Cardiac muscle cell (in vitro differentiated cells and primary cell): Measurements from ENCODE around the gene SLC39A13. TPM values are rescaled to one million over a fixed set of nuclear protein-coding genes. Genes with fewer than 3 reads are reported as not detected.
"Not testable (repeated sequence)": the region's sequence is repeated elsewhere in the genome, so short reads cannot be mapped to it uniquely, and the experiment has no call there.

Experiments
- DNase-seq, 2 donors: peaks; one replicate each; pipeline versions ENCODE4 v3.0.0 to v3.0.0-alpha.2; 2010 to 2017; ENCODE audit warnings: low read depth in 1 of 2, low spot score in 1 of 2
- H3K27ac ChIP-seq: fragments of 200-600 bp; sonication (generic); 2 replicates; pipeline ENCODE4 v1.5.1; 2016
- H3K27me3 ChIP-seq: fragments of 200-600 bp; sonication (generic); 2 replicates; pipeline ENCODE4 v1.6.0; 2016; ENCODE audit warnings: control low read depth
- H3K36me3 ChIP-seq: fragments of 200-600 bp; sonication (generic); 2 replicates; pipeline ENCODE4 v1.5.1; 2016; ENCODE audit warnings: control low read depth
- H3K4me1 ChIP-seq: fragments of 200-600 bp; sonication (generic); 2 replicates; pipeline ENCODE4 v1.8.1; 2017; ENCODE audit warnings: low read depth, mild to moderate bottlenecking, mixed run types
- H3K4me3 ChIP-seq: fragments of 200-600 bp; sonication (generic); 2 replicates; pipeline ENCODE4 v1.5.1; 2016; ENCODE audit warnings: mild to moderate bottlenecking
- H3K9me3 ChIP-seq: fragments of 200-600 bp; sonication (generic); 2 replicates; pipeline ENCODE4 v1.5.1; 2017; ENCODE audit warnings: low read depth, mild to moderate bottlenecking, control low read depth
- CTCF ChIP-seq: IDR thresholded peaks from 2 replicates; pipeline ENCODE4 v1.5.1; 2012; ENCODE audit warnings: low read depth, mild to moderate bottlenecking, low read length
- polyA plus RNA-seq: library from polyadenylated mRNA; unstranded; fragments of >200 nt; fragmentation: Nextera tagmentation; extraction: Ambion mirVana; gene quantifications from 2 replicates; pipeline ENCODE4 v1.2.1, GENCODE V29; 2016
- total RNA-seq: library from RNA; depleted of rRNA; stranded (reverse); fragments of >200 nt; gene quantifications from 2 replicates; pipeline ENCODE4 v1.2.3, GENCODE V29; 2016

Gene SLC39A13
- total and polyA plus RNA-seq, 2 experiments from 2014 or later: 71.7 to 86.6 TPM

GRCh38 chr11:47451990-47452389 is 43.6 kb downstream of the SLC39A13 start:
- Histone ChIP-seq H3K9me3 (no peaks in the 10 kb centered on the region), H3K27ac (no peak overlapping the region), H3K36me3 (no peaks in the 10 kb centered on the region), H3K4me3 (no peak overlapping the region), H3K4me1 (no peaks in the 10 kb centered on the region), H3K27me3 (no peaks in the 10 kb centered on the region)
- no peak for DNase-seq
- TF ChIP-seq CTCF: no peak

- Histone ChIP-seq H3K9me3 (no peaks in the 10 kb centered on the region), H3K4me3 (no peak overlapping the region), H3K27ac (no peak overlapping the region), H3K27me3 (no peaks in the 10 kb centered on the region), H3K4me1 (no peaks in the 10 kb centered on the region), H3K36me3 (no peaks in the 10 kb centered on the region)
- no peak for TF ChIP-seq CTCF
- DNase-seq: no peak
Observed at GRCh38 chr11:47453365-47453764, 45.0 kb downstream of the SLC39A13 start.

DNA sequence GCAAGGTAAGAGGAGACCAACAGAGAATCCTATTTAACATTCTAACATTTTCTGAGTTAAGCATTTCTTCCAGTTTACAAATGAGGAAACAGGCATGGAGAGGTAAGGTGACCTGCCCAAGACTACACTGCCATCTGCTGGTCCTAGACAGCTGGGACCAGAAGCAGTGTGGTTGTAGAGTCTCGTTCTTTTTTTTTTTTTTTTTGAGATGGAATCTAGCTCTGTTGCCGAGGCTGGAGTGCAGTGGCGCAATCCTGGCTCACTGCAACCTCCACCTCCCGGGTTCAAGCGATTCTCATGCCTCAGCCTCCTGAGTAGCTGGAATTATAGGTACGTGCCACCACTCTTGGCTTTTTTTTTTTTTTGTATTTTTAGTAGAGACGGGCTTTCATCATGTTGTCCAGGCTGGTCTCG is 45.9 kb downstream of the SLC39A13 start:
- not testable (repeated sequence) for H3K4me1 ChIP-seq, H3K27me3 ChIP-seq, H3K9me3 ChIP-seq, H3K27ac ChIP-seq, H3K4me3 ChIP-seq, H3K36me3 ChIP-seq
- peak; percentile 72 to 93 for DNase-seq
- peak; percentile 82 for TF ChIP-seq CTCF

GRCh38 chr11:47460571-47461235 is 52.3 kb downstream of the SLC39A13 start:
- Histone ChIP-seq H3K36me3 (peaks cover 4% of the 10 kb centered on the region), H3K27me3 (no peaks in the 10 kb centered on the region), H3K4me1 (no peaks in the 10 kb centered on the region), H3K4me3 (no peak overlapping the region), H3K27ac (peak overlapping the region; percentile 75), H3K9me3 (no peaks in the 10 kb centered on the region)
- DNase-seq: no peak
- no peak for TF ChIP-seq CTCF

GRCh38 chr11:47461876-47462275 is 53.5 kb downstream of the SLC39A13 start:
- Histone ChIP-seq H3K9me3 (no peaks in the 10 kb centered on the region), H3K4me3 (no peak overlapping the region), H3K4me1 (no peaks in the 10 kb centered on the region), H3K36me3 (peaks cover 4% of the 10 kb centered on the region), H3K27ac (peak overlapping the region; percentile 75), H3K27me3 (no peaks in the 10 kb centered on the region)
- DNase-seq: no peak
- TF ChIP-seq CTCF: no peak
